ENCODE data around the gene FOSL2. TPM values are rescaled to one million over a fixed set of nuclear protein-coding genes. Genes with fewer than 3 reads are reported as not detected.

Gene FOSL2
- total RNA-seq, 1 donor from 2014 or later: 38.4 TPM

DNA sequence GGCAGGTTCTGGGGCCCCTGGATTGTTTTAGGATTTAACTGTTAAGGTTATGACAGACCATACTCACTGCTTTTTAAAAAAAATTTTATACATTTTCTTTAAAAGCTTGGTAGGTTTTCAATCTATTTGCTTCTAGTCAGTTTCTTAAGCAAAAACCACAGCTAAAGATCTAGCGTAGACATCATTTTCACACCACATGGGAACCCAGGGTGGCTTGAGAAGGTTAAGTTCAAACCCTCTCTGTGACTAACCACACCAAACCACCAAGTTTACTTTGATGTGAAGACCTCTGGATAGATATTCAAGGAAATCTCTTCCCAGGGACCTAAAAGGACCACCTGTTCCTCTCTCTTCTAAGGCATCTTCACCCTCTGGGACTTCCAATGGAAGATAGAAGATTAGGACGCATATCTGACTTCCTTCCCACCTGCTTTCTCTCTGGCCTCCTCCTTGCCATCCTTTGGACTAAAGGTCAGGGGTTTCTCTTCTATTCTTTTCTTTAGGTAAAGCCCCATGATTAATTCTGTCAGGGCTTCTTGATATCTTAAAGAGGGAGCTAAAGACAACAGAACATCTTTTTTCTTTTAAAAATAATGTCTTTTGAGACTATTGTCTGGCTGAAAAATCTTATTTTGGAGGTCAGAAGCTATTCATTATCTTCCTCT lies 32.3 kb downstream of the FOSL2 start:
- no peaks in the 10 kb centered on the region for H3K9me3 Mint-ChIP-seq (ENCODE audit: low read depth)
- no peak overlapping the region for H3K4me3 Mint-ChIP-seq (ENCODE audit: low read depth)
- peaks cover 10% of the 10 kb centered on the region for H3K4me1 Mint-ChIP-seq (ENCODE audit: low read depth)
- H3K27ac Mint-ChIP-seq: no peak overlapping the region
- H3K36me3 Mint-ChIP-seq (ENCODE audit: insufficient read depth): peaks cover 2% of the 10 kb centered on the region
- peaks cover 9% of the 10 kb centered on the region for H3K27me3 Mint-ChIP-seq
- DNase-seq (ENCODE audit: low spot score, unreplicated experiment): no peak
- TF ChIP-seq, protein P1, sequence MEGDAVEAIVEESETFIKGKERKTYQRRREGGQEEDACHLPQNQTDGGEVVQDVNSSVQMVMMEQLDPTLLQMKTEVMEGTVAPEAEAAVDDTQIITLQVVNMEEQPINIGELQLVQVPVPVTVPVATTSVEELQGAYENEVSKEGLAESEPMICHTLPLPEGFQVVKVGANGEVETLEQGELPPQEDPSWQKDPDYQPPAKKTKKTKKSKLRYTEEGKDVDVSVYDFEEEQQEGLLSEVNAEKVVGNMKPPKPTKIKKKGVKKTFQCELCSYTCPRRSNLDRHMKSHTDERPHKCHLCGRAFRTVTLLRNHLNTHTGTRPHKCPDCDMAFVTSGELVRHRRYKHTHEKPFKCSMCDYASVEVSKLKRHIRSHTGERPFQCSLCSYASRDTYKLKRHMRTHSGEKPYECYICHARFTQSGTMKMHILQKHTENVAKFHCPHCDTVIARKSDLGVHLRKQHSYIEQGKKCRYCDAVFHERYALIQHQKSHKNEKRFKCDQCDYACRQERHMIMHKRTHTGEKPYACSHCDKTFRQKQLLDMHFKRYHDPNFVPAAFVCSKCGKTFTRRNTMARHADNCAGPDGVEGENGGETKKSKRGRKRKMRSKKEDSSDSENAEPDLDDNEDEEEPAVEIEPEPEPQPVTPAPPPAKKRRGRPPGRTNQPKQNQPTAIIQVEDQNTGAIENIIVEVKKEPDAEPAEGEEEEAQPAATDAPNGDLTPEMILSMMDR (IDR thresholded peaks at IDR 0.05; ENCODE audit: unreplicated experiment): no peak

DNA sequence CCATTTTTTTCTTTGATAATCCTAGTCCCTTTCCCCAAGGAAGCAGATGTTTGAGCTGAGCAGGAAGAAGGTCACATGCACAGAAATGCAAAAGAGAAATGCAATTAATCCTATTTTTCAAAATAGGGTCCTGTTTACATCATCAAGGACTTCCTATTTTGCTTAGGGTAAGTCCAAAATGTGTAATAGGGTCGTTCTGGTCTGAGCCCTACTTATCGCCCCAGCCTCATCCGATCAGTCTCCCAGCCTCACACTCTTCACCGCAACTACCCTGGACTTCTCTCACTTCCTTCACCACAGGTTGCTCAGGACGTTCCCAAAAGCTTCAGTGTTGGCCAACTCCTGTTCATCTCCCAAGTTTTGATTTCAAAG lies 32.8 kb downstream of the FOSL2 start:
- H3K9me3 Mint-ChIP-seq (ENCODE audit: low read depth): no peaks in the 10 kb centered on the region
- no peak overlapping the region for H3K27ac Mint-ChIP-seq
- H3K4me1 Mint-ChIP-seq (ENCODE audit: low read depth): peaks cover 10% of the 10 kb centered on the region
- TF ChIP-seq, protein P1 (IDR thresholded peaks at IDR 0.05; ENCODE audit: unreplicated experiment): no peak
- peaks cover 2% of the 10 kb centered on the region for H3K36me3 Mint-ChIP-seq (ENCODE audit: insufficient read depth)
- no peak overlapping the region for H3K4me3 Mint-ChIP-seq (ENCODE audit: low read depth)
- DNase-seq (ENCODE audit: low spot score, unreplicated experiment): no peak
- H3K27me3 Mint-ChIP-seq: peaks cover 9% of the 10 kb centered on the region

DNA sequence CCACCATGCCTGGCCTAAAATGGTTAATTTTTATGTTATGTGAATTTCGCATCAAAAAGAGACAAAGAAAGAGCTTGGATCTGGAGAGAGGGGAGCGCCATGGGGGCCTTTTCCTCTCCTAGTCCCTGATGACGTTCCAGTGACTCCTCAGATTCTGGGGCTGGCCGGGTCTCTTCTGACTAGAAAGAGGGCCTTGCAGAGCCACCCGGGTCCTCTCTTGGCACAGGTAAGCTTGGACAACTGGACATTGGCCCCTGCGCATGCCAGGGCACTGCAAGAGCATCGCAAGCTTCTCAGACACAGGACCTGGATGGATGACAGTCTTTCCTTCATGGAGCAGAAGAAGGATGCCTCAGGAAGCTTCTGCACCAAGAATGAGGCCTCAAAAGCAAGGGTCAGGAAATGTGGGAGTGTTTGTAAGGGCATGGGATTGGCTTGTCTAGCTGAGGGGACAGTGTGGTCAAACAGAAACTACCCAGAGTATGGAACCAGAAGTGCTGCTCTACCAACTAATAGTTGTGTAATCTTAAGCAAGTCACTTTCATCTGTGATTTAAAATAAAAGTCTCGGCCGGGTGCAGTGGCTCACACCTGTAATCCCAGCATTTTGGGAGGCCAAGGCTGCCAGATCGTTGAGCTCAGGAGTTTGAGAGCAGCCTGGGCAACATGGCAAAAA lies 35.2 kb downstream of the FOSL2 start:
- peaks cover 2% of the 10 kb centered on the region for H3K9me3 Mint-ChIP-seq (ENCODE audit: low read depth)
- no peak for DNase-seq (ENCODE audit: low spot score, unreplicated experiment)
- no peak overlapping the region for H3K27ac Mint-ChIP-seq
- no peak overlapping the region for H3K4me3 Mint-ChIP-seq (ENCODE audit: low read depth)
- H3K27me3 Mint-ChIP-seq: peaks cover 9% of the 10 kb centered on the region
- H3K36me3 Mint-ChIP-seq (ENCODE audit: insufficient read depth): no peaks in the 10 kb centered on the region
- TF ChIP-seq, protein P1 (IDR thresholded peaks at IDR 0.05; ENCODE audit: unreplicated experiment): no peak
- peaks cover 7% of the 10 kb centered on the region for H3K4me1 Mint-ChIP-seq (ENCODE audit: low read depth)

DNA sequence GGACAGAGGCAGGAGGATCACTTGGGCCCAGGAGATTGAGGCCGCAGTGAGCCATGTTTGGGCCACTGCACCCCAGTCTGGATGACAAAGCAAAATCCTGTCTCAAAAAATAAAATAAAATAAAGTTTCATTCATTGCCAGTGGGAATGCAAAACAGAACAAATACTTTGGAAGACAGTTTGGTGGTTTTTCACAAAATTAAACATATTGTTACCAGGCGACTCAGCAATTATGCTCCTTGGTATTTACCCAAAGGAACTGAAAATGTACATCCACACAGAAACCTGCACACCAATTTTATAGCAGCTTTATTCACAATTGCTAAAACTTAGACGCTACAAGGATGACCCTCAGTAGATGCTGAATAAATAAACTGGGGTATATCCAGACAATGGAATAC lies 35.8 kb downstream of the FOSL2 start:
- H3K27me3 Mint-ChIP-seq: peaks cover 9% of the 10 kb centered on the region
- no peaks in the 10 kb centered on the region for H3K36me3 Mint-ChIP-seq (ENCODE audit: insufficient read depth)
- peaks cover 7% of the 10 kb centered on the region for H3K4me1 Mint-ChIP-seq (ENCODE audit: low read depth)
- TF ChIP-seq, protein P1 (IDR thresholded peaks at IDR 0.05; ENCODE audit: unreplicated experiment): no peak
- H3K9me3 Mint-ChIP-seq (ENCODE audit: low read depth): peaks cover 6% of the 10 kb centered on the region
- H3K27ac Mint-ChIP-seq: no peak overlapping the region
- H3K4me3 Mint-ChIP-seq (ENCODE audit: low read depth): no peak overlapping the region
- DNase-seq (ENCODE audit: low spot score, unreplicated experiment): no peak

DNA sequence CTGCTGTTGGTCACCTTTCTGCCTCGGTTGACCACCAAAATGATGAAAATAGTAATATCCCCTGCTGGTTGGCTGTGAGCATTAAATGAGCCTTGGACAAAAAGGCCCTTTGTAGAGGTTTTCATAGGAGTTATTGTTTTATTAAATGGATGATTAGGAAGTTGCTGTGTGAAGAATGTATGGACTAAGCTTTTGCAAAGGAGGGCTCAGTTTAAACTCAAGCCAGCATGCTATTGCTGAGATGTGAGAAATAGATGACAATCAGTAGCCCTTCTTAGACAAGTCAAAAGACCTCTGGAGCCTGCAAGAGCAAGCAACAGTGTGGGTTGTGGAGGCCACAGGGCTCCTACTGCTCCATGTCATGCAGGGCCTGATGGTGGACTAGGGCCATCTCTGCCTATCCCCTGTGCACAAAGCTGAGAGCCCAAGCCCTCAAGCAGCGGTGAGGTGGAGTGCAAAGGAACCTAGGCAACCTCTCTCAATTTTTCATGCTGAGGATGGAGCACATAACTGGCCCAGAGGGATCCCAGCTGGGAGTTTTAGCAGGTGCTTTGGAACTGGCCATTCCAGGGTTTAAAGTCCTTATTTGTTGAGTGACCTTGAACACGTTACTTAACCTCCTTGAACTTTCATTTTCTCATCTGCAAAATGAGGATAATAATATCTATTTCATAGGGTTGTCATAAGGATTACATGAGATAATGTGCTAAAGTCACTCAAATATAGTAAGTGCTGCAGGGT lies 37.1 kb downstream of the FOSL2 start:
- Mint-ChIP-seq H3K36me3 (ENCODE audit: insufficient read depth) (peaks cover 1% of the 10 kb centered on the region), H3K4me3 (ENCODE audit: low read depth) (no peak overlapping the region)
- TF ChIP-seq, protein P1 (IDR thresholded peaks at IDR 0.05; ENCODE audit: unreplicated experiment): no peak

More for the DNA sequence above, 37.1 kb downstream of the FOSL2 start:
- no peak for DNase-seq (ENCODE audit: low spot score, unreplicated experiment)
- Mint-ChIP-seq H3K27ac (no peak overlapping the region), H3K9me3 (ENCODE audit: low read depth) (peaks cover 12% of the 10 kb centered on the region), H3K27me3 (peaks cover 9% of the 10 kb centered on the region), H3K4me1 (ENCODE audit: low read depth) (no peaks in the 10 kb centered on the region)

Data from progenitor cell of endocrine pancreas (in vitro differentiated cells).